WI38 (cell line): ENCODE measurements around the gene CNKSR1.

Experiments
- H3K4me3 ChIP-seq: 2 replicates; pipeline ENCODE4 v1.5.1; 2011; ENCODE audit warnings: low read depth, mild to moderate bottlenecking, control low read depth, low read length
- TF ChIP-seq, protein P1 (sequence below): IDR thresholded peaks from 2 replicates; pipeline ENCODE4 v1.5.1; 2012; ENCODE audit warnings: low read depth, mild to moderate bottlenecking, control low read depth, low read length

The CNKSR1 gene

DNA sequence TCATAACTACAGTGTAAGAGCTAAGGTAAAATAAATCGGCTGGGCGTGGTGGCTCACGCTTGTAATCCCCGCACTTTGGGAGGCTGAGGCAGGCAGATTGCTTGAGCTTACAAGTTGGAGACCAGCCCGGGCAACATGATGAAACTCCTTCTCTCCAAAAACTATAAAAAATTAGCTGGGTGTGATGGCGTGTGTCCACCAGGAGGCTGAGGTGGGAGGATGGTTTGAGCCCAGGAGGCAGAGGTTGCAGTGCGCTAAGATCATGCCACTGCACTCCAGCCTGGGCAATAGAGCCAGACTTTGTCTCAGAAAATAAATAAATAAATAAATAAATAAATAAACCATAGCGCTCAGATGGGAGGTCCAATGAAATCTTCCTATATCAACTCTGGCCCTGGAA lies 35.1 kb upstream of the CNKSR1 start:
- no peak overlapping the region for H3K4me3 ChIP-seq
- TF ChIP-seq, protein P1, sequence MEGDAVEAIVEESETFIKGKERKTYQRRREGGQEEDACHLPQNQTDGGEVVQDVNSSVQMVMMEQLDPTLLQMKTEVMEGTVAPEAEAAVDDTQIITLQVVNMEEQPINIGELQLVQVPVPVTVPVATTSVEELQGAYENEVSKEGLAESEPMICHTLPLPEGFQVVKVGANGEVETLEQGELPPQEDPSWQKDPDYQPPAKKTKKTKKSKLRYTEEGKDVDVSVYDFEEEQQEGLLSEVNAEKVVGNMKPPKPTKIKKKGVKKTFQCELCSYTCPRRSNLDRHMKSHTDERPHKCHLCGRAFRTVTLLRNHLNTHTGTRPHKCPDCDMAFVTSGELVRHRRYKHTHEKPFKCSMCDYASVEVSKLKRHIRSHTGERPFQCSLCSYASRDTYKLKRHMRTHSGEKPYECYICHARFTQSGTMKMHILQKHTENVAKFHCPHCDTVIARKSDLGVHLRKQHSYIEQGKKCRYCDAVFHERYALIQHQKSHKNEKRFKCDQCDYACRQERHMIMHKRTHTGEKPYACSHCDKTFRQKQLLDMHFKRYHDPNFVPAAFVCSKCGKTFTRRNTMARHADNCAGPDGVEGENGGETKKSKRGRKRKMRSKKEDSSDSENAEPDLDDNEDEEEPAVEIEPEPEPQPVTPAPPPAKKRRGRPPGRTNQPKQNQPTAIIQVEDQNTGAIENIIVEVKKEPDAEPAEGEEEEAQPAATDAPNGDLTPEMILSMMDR, result no peak

GRCh38 chr1:26145041-26145959 lies 32.0 kb upstream of the CNKSR1 start:
- H3K4me3 ChIP-seq, result no peak overlapping the region
- TF ChIP-seq, protein P1, result peak; percentile 63

DNA sequence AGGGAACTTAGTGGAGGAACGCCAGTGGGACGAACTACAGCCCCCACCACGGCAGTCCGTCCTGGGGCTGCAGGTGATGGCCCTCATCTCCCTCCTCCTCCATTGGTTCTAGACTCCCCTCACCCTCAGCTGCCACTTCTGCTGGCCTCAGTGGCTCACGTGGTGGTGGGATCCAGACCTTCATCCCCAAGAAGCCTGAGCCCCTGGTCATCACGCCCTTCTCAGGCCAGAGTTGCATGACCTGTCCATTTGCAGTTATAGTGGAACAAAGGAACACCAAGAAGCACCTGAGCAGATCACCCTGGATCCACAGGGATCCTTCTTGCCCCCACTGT lies 31.4 kb upstream of the CNKSR1 start:
- TF ChIP-seq, protein P1, result no peak
- no peak overlapping the region for H3K4me3 ChIP-seq

DNA sequence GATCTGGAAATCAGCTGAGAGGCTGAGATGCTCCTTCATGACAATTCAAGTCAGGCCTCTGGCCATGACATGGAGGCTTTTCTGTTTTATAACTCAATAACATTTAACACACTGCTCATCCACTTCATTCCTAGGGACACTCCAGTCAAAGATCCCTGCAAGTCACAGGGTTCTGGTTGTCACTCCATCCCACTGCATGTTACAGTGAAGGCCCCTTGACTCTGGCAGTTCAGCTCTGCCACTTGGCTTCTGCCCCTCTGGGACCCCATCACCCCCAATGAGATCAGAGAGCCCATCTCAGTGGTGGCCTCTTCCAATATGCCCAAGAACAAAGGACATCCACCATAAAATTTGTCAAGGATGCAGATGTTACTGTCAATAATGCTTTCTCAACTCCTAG lies 28.4 kb upstream of the CNKSR1 start:
- TF ChIP-seq, protein P1, result no peak
- no peak overlapping the region for H3K4me3 ChIP-seq

DNA sequence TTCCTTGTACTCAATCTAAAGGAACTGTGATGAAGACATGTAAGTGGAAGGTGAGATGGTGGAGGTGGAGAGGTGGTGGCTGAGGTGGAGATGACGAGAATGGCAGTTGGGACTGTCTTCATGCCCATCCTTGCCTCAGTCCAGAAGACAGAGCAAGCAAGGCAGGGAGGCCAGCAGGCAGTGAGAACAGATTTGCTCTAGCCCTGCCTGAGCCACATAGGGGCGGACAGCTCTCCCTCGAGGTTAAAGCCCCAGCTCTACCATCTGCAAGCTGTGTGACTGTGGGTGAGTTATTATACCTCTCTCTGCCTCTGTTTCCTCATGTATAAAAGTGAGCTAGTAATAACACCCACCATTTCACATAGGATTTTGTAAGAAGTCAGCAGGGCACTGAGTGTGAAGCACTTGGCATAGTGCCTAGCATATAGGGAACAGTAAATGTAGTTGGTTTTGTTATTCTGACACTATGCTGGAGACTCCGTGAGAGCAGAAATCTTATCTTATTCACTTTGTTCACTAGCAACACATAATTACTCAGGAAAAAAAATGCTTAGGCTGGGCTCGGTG lies 23.2 kb upstream of the CNKSR1 start:
- TF ChIP-seq, protein P1, result no peak
- H3K4me3 ChIP-seq, result no peak overlapping the region

DNA sequence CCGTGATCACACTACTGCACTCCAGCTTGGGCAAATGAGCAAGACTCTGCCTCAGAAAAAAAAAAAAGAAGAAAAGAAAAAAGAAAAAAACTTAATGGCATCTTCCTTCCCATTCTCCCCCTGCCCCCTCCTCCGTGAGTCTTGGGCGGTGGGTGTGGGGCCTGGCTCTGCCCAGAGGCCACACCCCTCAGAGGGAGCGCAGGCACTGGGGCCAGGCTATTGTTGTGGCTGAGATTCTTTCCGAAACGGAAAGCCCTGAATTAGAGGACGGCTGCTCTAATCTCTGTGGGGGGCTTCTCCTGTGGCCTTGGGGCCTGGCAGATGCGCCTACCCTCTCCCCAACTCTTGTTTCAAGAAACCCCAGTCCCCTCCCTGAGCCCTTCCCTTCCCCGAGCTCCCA lies 22.5 kb upstream of the CNKSR1 start:
- TF ChIP-seq, protein P1, result no peak
- H3K4me3 ChIP-seq, result no peak overlapping the region

DNA sequence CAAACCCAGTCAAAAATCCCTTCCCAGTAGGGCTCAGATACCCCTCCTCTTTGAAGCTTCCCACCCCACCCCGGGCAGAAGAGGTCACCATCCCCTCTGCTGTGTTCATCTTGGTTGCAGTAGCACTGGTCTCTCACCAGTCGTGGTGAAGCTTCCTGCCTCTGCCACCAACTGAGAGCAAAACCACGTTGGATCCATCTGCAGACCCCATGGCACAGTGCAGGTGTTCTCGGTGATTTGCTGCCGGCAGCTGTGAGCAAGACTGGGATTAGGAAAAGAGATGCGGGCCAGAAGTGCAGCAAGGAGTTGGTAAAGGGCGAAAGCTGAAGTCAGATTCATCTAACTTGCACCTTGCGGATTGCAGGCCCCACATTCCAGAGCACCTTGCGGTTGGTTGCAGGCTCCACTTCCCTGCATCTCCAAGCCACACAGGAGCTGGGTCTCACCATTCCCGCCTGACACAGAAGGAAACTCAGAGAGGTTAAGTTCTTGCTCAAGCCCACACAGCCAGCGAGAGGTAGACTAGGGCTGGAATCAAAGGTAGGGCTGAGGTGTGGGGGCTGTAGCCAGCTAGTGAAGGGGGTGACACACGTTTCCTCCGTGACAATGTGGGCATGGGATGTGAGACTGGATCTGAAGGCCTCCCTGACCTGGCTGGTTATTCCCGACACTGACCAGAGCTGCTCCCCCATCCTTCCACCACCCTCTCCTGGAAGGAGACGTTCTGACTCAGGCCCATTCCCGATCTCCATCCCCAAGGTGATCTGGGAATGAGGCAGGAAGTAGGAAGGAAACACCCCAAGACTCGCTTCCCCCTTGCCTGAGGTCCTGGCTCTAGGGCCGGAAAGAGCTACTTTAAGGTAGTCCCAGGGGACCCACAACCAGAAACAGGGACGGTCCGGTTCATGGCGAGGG lies 21.7 kb upstream of the CNKSR1 start:
- H3K4me3 ChIP-seq, result no peak overlapping the region
- TF ChIP-seq, protein P1, result no peak
